ENCODE measurements around the gene RHOT2.
"Not testable (repeated sequence)": the region's sequence is repeated elsewhere in the genome, so short reads cannot be mapped to it uniquely, and the experiment has no call there.

Gene RHOT2

DNA sequence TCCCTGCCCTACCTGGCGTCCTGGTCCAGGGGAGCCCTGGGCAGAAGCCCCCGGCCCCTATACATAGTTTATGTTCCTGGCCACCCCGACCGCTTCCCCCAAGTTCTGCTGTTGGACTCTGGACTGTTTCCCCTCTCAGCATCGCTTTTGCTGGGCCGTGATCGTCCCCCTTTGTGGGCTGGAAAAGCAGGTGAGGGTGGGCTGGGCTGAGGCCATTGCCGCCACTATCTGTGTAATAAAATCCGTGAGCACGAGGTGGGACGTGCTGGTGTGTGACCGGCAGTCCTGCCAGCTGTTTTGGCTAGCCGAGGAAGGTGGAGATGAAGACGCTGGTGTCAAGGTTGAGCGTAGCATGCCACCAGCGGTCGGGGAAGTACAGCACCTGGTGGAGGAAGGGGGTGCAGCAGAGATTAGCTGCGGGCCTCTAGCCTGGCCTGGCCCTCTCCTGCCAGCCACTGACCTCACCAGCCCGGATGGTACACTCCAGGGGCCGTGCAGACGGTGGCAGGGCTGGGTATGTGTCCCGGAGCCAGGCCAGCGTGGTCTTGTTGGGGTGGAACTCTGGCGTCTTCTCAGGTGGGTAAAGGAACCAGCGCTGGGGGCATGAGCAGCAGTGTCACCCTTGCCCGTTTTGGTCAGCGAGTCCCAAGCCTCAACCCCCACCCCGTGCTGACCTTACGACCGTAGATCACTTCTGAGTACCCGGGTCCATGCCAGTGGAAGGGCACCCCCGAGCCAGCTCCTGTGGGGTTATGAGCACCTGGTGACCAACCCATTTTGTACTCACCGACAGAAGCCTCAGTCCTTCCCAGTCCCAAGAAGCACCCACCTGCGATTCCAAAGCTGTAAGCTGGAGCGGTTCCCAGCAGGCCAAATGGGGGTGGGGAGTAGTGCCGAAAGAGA lies 14.8 kb downstream of the RHOT2 start:
- no peak for DNase-seq

- no peak for DNase-seq
Observed at GRCh38 chr16:683396-684070, 15.6 kb downstream of the RHOT2 start.

DNA sequence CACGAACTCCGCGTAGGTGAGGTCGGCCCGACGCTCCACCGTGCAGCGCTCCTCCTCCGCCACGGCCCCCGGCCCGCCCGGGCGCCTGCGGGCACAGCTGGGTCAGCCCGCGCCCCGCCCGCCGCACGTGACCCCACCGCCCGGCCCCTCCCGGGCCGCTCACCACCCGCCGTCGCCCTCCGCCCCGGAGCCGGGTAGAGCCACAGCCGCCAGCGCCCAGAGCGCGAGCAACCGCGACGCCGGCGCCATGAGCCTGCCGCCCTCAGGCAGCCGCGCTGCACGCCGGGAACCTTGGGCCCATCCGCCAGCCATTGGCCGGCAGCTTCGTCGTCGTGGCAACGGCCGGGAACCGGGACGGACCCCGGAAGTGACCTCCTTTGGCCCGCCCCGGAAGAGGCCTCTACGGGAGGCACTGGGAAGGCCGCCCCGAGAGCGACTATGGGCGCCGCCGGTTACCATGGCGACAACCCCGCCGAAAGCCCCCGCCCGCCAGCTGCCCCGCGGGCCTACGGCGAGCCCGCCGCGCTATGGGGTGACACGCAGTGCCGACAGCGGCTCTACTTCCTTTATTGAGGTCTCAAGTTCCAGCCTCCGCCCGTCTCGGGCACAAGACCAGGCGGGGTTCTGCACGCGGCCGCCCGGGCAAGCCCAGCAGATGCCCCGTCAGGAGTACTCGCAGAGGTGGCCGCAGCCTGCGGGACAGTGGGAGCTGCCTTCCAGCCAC lies 16.3 kb downstream of the RHOT2 start, which contains the start of gene JMJD8:
JMJD8 (minus strand) TSS at position 264 of the 724 bp plus-strand sequence; CDS start at position 249, 15 bp downstream.
- DNase-seq, result peak; percentile 78

- DNase-seq, result peak; percentile 43
Observed at GRCh38 chr16:684961-685696, 17.2 kb downstream of the RHOT2 start.

- no peak for DNase-seq
Observed at GRCh38 chr16:685967-686366, 18.0 kb downstream of the RHOT2 start.

GRCh38 chr16:686459-687260 lies 18.7 kb downstream of the RHOT2 start:
- DNase-seq, result no peak

DNA sequence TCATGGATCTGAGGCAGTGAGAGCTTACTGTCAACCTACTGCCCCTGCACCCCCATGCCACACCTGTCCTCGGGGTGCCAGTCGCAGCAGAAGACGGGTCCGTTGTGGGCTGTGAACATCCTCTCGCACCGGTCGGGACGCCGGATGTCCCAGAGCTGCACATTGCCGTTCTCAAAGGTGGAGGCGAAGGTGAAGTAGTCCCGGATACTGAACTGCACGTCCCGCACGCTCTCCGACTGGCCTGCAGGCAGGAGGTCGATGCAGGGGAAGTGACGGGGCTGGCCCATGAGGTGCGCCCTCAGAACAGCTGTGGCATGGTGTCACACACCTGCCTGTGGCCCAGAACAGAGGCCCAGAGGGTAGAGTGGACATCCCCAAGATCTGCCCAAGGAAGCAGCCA lies 19.6 kb downstream of the RHOT2 start:
- DNase-seq, result no peak

GRCh38 chr16:689175-689897 lies 21.4 kb downstream of the RHOT2 start:
- no peak for DNase-seq

DNA sequence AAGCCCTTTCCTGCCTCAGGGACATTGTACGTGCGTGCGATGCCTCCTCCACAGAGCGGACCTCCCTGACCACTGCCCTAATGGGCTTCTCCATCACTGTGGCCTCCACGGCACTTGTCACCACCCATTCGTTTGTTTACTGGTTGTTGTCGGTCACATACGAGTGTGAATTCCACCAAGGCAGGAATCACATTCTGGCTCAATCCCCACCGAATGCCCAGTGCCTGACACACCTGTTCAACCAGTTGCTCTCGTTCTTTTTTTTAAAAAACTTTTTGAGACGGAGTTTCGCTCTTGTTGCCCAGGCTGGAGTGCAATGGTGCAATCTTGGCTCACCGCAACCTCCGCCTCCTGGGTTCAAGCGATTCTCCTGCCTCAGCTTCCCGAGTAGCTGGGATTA lies 23.3 kb downstream of the RHOT2 start:
- DNase-seq, result not testable (repeated sequence)

DNA sequence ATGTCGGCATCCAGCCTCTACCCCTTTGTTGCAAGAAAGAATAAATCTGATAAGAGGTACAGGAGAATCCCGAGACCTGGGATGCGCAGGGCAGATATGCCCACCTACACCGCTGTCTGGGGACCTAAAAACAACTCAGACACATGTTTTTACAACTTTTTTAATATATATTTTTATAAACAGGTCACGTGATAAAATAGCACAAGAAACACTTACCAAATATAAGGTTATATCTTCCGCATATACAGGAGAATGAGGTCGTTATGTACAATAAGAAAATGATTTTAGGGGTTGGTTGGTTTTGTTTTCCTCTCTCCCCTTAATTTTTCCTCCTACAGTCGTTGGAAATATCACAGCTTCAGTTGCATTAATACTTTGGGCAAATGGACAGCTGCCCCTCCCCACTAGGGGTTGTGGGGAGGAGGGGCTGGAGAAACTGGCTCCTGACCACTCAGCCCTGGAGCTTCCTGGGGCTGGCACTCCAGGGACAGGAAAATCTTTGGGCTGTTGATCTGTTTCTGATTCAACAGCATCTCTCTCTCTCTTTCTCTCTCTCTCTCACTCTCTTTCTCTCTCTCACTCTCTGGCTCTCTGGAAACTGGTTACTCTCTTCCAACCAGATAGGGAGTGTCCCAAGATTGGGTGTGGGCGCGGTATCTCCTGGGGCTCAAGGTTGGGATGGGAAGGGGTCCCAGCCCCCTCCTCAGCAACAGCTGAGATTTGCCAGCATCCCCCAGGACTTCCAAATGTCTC lies 24.6 kb downstream of the RHOT2 start:
- DNase-seq, result no peak

GRCh38 chr16:693364-693763 lies 25.4 kb downstream of the RHOT2 start:
- no peak for DNase-seq

GRCh38 chr16:693766-694165 lies 25.8 kb downstream of the RHOT2 start:
- no peak for DNase-seq

DNA sequence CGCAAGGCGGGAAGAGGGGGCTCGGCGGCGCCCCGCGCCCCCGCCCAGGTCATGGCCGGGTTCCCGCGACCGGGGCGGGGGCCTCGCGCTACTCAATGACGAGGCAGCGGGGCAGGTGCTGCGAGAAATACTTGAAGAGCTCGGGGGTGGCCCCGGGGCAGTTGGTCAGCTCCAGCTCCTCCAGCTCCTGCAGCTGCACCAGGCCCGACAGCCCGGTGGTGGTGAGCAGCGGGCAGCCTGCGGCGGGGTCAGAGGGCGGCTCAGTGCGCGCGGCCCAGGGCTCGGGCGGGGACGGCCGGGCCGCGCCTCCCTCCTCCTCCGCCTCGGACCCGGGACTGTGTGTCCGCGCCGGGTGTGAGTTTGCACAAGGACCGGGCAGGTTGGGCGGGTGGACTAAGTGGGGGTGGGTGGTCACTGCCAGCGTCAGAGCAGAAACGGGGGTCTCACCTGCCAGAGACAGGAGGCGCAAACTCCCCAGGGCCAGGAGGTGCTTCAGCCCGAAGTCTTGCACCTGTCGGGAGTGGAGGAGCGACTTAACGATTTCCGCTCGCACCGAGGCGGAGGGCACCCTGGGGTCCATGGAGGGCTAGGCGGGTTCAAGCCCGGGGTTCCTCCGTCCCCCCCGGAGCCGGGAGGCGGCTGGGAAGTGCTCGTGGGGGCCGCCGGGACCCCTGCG lies 26.4 kb downstream of the RHOT2 start:
- DNase-seq, result no peak

- no peak for DNase-seq
Observed at GRCh38 chr16:694863-695354, 27.0 kb downstream of the RHOT2 start.

DNA sequence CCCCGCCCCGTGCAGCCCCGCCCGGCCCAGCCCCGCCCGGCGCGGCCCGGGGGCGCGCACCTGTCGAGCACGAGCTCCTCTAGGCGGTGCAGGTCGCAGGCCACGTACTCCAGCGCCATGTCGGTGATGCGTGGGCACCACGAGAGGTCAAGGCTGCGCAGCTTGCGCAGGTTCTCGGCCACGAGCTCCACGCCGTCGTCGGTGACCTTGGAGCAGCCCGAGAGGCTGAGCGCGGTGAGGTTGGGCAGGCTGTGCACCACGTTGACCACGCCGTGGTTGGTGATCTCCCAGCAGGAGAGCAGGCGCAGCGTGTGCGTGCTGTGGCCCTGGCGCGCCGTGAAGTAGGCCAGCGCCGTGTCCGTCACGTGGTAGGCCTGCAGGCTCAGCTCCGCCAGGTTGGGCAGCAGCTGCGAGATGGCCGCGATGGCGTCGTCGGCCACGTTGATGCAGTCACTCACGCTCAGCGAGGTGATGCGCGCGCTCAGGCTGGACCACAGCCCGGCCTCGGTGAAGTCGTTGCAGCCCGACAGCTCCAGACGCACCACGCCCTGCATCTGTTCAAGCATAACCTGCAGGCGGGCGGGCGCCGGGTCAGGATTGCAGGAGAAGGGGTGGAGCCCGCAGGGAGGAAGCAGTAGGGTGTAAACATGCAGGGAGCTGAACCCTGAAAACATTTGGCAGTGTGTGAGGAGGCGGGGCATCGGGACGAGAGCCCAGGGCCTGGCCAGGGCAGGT lies 27.6 kb downstream of the RHOT2 start:
- peak; percentile 70 for DNase-seq

- DNase-seq, result no peak
Observed at GRCh38 chr16:698911-699671, 31.2 kb downstream of the RHOT2 start.

DNA sequence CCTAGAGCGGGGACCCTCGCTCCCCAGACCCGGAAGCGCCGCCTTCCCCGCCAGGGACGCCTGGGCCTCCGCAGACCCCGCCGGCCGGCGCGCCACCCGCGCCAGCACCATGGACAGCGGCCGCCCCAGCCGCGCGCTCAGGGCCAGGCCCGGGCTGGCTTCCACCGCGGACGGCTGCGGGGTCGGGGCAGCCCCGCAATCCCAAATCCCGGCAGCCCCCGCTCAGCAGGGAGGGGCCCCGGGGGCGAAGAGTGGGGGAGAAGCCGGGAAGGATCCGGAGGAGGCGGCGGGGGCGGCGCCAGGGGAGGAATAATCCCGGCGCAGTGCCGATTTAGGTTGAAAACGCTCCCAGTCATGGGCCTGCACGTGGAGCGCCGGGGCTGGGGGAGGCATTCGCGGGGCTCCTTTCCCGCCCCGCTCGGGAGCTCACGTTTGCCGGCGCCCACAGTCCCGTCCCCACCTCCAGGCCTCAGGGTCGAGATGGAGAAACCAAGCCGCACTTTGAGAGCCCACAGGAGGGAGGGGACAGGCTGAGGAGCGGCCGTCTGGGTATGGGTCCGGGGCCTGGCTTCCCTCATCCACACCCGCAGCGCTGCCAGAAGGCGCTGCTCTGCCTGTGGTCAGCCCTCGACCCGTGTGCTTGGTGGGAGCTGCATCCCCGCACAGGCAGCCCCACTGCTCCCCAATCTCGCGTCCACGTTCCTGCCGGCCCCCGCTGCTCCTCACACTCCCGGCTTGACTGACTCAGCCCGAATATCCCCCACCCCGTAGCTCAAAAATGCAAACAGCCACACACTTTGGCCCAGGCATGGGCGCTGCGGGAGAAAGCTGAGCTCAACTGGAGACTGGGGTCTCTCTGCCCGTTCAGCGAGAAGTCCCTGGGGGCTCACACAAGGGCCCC lies 33.0 kb downstream of the RHOT2 start:
- no peak for DNase-seq
